OCI-LY1 (cell line): ENCODE measurements around the gene MRTFA.
"Not testable (repeated sequence)": the region's sequence is repeated elsewhere in the genome, so short reads cannot be mapped to it uniquely, and the experiment has no call there.

Experiments used
- CTCF ChIP-seq: fragments of 200-600 bp; sonication (generic), shearing (Covaris generic); IDR thresholded peaks from 2 replicates; pipeline ENCODE4 v1.5.1; 2017; ENCODE audit warnings: mild to moderate bottlenecking, antibody characterized with exemption, low read length, moderate library complexity, mixed read lengths
- EZH2 ChIP-seq: fragments of 200-600 bp; sonication (generic), shearing (Covaris generic); IDR thresholded peaks from 2 replicates; pipeline ENCODE4 v1.8.0; 2017; ENCODE audit warnings: borderline replicate concordance, mixed run types, mild to moderate bottlenecking, antibody characterized with exemption, low read length, moderate library complexity, mixed read lengths

- TF ChIP-seq CTCF, EZH2: not testable (repeated sequence)
Measured at GRCh38 chr22:40554023-40554422, 82.5 kb downstream of the MRTFA start.
